ENCODE data around the gene MXD1.
A peak's percentile ranks its signal among the peaks of the same experiment; 100 is the strongest.

The MXD1 gene

DNA sequence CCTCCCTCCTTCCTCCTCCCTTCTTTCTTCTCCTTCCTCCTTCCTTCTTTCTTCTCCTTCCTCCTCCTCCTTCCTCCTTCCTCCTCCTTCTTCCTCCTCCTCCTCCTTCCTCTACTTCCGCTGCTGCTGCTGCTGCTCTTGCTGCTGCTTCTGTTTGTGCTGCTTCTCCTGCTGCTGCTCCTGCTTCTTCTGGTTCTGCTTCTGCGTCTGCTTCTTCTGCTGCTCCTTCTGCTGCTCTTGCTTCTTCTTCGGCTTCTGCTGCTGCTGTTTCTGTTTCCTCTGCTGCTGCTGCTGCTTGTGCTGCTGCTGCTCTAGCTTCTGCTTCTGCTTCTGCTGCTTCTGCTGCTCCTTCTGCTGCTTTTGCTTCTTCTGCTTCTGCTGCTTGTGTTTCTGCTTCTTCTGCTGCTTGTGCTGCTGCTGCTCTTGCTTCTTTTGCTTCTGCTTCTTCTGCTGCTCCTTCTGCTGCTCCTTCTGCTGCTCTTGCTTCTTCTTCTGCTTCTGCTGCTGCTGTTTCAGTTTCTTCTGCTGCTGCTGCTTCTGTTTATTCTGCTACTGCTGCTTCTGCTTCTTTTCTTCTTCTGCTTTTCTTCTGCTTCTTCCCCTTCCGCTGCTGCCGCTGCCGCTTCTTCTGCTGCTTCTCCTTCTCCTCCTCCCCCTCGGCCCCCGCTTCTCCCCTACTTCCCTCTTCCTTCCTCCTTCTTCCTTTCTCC, 12.5 kb upstream of the MXD1 start:
- TF ChIP-seq, protein P1, sequence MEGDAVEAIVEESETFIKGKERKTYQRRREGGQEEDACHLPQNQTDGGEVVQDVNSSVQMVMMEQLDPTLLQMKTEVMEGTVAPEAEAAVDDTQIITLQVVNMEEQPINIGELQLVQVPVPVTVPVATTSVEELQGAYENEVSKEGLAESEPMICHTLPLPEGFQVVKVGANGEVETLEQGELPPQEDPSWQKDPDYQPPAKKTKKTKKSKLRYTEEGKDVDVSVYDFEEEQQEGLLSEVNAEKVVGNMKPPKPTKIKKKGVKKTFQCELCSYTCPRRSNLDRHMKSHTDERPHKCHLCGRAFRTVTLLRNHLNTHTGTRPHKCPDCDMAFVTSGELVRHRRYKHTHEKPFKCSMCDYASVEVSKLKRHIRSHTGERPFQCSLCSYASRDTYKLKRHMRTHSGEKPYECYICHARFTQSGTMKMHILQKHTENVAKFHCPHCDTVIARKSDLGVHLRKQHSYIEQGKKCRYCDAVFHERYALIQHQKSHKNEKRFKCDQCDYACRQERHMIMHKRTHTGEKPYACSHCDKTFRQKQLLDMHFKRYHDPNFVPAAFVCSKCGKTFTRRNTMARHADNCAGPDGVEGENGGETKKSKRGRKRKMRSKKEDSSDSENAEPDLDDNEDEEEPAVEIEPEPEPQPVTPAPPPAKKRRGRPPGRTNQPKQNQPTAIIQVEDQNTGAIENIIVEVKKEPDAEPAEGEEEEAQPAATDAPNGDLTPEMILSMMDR (IDR thresholded peaks at IDR 0.05; ENCODE audit: insufficient read depth, low read depth, low read length, missing control alignments): no peak
- no peak overlapping the region for H3K4me3 ChIP-seq (ENCODE audit: low read length)
- no peak for DNase-seq (ENCODE audit: low read depth)

DNA sequence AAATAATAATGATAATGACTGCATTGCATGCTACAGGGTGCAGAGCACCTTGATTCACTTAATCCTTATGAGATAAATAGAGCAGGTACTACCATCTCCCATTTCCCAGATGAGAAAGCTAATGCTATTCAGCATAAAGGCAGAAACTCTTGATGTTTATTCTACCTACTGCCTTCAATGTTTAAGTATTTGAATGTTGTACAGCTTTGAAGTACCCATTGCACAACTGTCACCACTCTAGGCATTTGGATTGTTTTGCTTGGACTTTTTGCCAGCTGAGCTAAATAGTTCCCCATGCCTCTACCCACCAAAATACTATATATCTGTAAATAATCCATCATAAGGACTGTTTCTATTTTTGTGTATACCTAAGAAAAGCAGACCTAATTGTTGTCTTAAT, 7.7 kb upstream of the MXD1 start:
- no peak for DNase-seq (ENCODE audit: low read depth)
- TF ChIP-seq, protein P1 (IDR thresholded peaks at IDR 0.05; ENCODE audit: insufficient read depth, low read depth, low read length, missing control alignments): no peak

DNA sequence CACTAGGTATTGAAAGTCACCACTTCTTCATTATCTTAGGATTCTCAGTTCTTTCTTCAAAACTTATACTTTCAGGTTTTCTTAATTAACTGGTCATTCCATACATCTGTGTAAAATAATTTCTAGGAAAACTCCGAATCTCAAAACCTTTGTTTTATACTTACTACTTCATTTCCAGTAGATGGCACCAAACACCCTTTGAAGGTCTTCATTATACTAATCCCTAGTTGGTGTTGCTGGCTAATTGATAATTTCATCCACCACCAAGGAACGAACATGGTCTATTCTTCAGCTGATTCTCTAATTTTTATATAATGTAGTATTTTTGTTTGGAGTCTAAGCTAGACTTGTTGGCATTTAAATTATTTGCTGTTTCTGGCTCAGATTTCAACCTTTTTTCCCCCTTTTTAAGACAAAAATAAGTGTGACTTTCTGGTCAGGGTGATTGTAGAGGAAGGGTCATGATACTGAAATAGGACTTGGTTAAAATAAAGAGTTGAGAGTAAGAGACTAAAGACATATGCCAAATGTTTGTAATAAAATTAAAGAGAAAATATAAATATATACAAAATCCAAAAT, 2.8 kb upstream of the MXD1 start:
- H3K4me3 ChIP-seq (ENCODE audit: low read length): no peak overlapping the region
- TF ChIP-seq, protein P1 (IDR thresholded peaks at IDR 0.05; ENCODE audit: insufficient read depth, low read depth, low read length, missing control alignments): peak; percentile 47
- peak; percentile 69 for DNase-seq (ENCODE audit: low read depth)

More for the DNA sequence above, 7.7 kb upstream of the MXD1 start:
- H3K4me3 ChIP-seq (ENCODE audit: low read length): no peak overlapping the region

DNA sequence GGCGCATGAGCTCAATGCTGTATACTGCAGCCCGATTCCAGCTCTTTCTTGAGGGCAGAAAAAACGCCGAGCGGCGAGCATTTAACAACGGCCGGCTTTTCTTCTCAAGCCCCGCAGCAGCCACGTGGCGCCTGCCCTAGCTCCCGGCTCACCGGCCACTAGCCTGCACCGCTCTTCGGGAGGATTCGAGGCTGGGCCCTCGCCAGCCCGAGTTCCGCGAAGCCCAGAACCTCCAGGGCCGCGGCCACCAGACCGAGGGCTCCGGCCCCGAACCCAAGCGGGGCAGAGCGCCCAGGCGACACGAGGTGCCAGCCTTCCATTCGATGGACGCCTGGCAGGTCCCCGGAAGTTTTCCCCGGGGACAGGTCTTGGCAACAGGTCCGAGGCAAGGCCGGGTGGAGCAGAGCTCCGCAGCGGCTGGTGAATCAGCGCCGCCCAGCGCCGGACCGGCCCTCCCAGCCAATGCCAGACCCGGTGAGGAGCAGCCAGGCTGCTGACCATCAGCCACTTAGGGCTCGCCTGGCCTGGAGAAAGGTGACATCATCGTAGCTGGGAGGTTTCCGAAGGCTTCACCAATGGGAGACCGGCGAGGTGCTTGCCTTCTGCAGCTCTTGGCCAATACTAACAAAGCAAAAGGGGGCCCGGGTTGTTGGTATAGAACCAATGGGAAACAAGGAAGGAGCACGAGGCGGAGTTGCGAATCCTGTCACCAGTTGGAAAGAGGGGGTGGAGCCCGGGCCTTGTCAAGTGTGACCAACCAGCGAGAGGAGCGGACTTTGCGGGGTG, 552 bp upstream of the MXD1 start:
- TF ChIP-seq, protein P1 (IDR thresholded peaks at IDR 0.05; ENCODE audit: insufficient read depth, low read depth, low read length, missing control alignments): no peak

DNA sequence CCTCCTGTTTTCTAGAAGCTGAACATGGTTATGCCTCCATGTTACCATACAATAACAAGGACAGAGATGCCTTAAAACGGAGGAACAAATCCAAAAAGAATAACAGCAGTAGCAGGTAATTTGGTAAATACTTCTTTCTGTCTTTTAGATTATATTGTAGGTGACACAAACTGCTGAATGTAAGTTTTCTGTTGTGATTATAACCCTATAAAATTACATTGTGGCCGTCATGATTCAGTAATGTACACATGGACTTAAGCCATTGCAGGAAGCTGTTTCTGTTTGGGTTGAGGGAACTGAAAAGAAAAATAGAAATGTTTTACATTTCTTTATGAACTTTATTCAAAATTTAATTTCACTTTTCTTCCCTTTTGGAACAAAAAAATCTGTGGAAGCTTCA, 1.2 kb downstream of the MXD1 start:
- DNase-seq (ENCODE audit: low read depth): no peak
- H3K4me3 ChIP-seq (ENCODE audit: low read length): peak overlapping the region; percentile 56
- TF ChIP-seq, protein P1 (IDR thresholded peaks at IDR 0.05; ENCODE audit: insufficient read depth, low read depth, low read length, missing control alignments): no peak

More for the DNA sequence above, 552 bp upstream of the MXD1 start:
- peak overlapping the region; percentile 63 for H3K4me3 ChIP-seq (ENCODE audit: low read length)
- DNase-seq (ENCODE audit: low read depth): peak; percentile 100

DNA sequence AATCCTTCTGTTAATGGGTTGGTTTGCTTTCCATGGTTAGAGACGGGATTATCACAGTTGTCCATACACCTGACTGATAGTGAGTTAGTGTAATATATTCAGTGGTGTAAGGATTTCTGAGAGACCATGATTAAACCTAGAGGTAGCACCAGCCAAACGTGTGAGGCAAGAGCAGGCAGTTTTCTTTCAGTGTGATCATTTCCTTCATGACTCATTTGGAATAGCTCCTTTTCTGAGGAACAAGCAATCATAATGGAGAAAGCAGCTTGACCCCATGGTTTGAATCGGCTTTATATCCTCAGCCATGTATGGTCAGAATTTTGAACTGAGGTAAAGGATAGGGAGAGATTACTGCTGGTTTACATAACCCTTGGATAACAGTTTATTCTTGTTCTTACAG, 2.9 kb downstream of the MXD1 start:
- peak; percentile 89 for DNase-seq (ENCODE audit: low read depth)
- TF ChIP-seq, protein P1 (IDR thresholded peaks at IDR 0.05; ENCODE audit: insufficient read depth, low read depth, low read length, missing control alignments): no peak
- H3K4me3 ChIP-seq (ENCODE audit: low read length): no peak overlapping the region

Data from epithelial cell of esophagus (primary cell).